Right kidney (tissue), 1 donor: ENCODE measurements around the gene CDH2.

Experiments used
- DNase-seq: peaks from one replicate; pipeline ENCODE4 v3.0.0-alpha.2; 2016

Gene CDH2

DNA sequence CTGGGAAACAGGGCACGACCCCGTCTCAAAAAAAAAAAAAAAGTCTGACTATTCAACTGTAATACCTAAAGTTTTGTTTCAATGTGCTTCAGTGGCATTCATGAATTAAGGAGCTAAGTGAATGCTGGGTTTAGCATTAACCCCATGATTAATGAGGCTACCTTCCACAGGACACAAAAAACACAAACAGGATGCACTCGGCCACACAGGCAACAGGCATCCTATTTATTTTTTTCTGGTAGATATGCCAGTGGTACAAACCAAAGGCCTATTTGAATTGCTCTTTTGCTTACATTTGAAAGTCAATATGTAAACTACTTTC, 48.3 kb downstream of the CDH2 start:
- no peak for DNase-seq

GRCh38 chr18:28127763-28128658, 48.9 kb downstream of the CDH2 start:
- no peak for DNase-seq

DNA sequence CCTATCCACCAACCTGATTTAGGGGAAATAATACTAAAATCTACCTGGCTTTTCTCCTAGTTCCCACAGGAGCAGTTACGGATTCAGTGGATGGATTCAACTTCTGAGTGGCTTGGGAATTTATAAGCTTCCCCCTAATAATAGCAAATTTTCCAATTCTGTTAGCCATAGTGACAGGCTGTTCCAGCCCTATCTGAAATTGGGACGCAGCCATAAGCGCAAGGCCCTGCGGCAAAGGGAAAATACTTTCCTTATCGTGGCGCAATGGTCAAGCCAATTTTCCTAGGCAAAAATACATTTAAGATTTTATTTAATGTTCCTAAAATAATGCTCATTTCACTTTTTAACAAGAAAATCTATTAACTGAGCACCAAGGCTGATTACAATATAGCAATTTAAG, 49.7 kb downstream of the CDH2 start:
- DNase-seq, result no peak

GRCh38 chr18:28126768-28127167, 50.2 kb downstream of the CDH2 start:
- no peak for DNase-seq

- DNase-seq, result no peak
Observed at GRCh38 chr18:28125051-28125450, 51.9 kb downstream of the CDH2 start.

- DNase-seq, result no peak
Observed at GRCh38 chr18:28124131-28125029, 52.5 kb downstream of the CDH2 start.

DNA sequence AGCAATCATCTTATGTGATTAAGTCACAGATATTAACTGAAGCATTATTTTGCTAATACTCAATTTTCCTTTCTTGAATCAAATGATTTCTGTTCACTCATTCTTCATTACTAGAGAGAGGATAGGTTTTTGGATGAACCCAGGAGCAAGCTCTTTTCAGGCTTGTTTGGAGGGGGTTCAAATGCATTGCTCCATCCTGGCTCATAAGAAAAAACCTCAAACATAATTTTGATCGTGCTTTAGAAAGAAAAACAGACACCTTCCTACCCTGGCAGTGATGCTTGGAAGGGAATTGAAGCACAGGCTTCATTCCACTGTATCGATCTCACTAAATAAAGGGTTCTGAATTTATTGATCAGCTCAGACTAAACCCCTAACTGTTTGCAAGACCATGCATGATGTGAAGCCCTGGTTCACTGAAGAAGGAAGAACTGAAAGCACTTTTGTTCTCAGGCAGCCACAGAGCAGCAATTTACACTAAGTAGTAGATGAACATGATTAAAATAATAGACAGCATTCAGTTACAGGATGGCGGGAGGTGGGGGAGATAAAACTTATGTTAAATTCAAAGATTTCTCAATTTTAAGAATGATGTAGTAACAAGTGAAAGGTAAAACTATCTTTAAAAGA, 53.4 kb downstream of the CDH2 start:
- DNase-seq, result no peak

- DNase-seq, result no peak
Observed at GRCh38 chr18:28120828-28121515, 56.0 kb downstream of the CDH2 start.

DNA sequence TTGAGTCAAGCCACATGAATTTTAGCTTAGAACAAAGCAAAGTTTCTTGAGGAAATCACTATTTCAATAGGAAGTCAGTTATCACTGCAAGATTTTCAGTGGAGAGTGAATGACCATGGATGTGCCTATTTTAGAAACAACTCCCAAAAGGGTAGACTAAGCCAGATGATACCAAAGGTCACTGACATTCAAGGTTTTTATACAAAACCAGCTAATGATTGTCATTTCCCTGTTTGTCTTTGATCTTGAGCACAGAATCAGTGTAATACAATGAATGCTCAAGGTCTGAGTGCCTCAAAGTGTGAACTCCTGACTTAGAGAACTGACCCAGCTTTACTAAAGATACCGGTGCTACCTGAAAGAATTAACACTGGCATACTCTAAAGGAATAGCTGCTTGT, 60.5 kb downstream of the CDH2 start:
- DNase-seq, result no peak

DNA sequence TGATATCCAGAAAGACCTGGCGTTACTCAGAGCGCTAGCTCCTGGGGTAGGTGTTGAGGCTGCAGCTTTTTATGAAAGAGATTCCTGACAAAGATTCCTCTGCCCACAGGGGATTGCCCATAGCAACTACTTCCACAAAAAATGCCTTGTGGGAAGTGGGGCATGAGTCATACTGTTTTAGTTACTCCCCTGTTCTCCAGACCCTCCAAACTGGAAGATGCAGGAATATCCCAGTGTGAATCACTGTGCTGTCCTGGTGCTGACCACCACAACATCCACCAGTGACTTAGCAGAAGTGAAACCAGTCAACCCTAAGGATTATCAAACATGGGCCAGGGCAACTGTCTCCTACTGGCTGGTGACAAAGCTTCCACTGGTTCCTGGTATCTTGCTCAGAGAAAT, 61.8 kb downstream of the CDH2 start:
- DNase-seq, result no peak

GRCh38 chr18:28114472-28114871, 62.5 kb downstream of the CDH2 start:
- DNase-seq, result no peak

DNA sequence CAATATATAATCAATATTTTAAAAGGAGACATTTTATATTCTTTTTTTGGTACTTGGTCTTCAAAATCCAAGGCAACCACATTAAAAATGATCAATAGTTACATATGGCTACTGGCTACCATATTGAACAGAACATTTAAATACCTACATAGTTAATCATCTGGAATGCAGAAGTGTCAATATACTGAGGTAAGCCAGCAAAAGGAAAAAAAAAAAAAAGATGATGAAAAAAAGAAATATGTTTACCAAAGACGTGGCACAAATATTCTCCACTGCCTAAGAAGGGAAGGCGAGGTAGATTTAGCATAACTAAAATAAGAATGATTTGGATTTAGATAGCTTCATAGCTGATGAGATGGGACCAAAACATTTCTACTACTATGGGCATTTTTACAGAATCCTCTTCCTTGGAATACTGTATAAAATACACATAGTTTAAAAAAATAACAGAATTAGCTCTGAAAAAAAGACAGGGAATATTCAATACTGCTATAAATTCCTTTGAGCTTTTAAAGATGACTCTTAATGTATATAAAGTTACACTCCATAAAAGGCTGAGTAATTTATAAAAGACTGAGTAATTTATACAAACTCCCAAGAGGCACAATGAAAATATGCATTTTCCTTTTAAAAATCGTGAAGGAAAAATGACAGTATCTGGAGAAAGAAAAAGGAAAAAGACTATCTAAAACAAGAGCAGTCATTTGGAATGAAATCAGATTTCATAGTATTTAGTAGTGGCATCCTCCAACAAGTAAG, 63.5 kb downstream of the CDH2 start:
- no peak for DNase-seq

DNA sequence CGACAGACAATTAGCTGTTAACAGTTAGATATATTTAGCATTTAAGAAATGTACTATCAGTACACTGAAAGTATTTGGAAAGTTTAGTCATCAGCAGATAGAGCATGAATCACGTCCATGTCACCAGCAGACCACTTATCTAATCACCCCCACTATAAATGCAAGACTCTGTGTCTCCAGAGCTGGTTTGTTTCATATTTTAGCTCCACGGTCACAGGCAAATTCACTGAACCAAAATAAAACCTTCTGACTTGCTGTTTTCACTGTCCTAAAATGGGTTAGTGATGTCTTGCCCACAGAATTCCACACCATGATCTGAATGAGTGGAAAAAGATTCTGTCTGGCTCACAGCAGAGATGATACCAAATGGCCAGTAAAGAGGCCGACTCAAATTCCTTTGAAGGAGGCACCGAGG, 64.9 kb downstream of the CDH2 start:
- DNase-seq, result no peak

DNA sequence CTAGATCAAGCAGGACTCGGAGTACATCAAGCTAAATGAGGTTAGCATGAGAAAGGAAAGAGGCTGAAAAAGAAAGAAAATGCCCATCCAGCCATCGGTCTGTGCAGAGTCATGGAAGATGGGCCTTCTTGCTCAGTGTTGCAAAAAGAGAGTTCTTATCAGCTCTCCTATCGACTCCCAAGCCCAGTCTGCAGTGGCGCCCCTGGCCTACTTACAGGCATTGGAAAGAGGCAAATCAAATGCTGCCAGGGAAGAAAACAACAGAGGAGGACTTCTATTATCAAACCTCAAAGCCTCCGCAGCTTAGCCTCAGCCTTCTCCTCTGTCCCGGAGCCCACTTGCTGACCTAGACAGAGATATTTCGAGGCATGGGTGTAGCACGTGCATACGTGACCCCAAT, 66.0 kb downstream of the CDH2 start:
- no peak for DNase-seq

- DNase-seq, result no peak
Observed at GRCh38 chr18:28109781-28110560, 67.0 kb downstream of the CDH2 start.

DNA sequence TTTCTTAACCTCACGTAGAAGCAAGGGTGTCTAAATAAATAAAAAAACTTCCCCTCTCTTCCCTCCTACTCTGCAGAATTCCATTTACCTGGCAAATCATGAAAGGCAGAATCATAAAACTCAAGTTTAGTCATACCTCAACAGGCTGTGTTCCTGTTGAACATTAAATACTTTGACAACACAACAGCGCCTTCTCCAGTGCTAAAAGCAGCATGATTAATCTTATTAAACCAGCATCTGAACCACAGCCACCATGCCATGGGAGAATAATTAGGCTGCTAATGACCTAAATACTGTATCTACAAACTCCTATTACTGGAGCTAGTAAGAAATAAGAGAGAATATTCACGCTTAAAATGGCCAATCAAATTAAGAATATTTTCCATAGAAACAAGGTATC, 68.1 kb downstream of the CDH2 start:
- DNase-seq, result no peak

DNA sequence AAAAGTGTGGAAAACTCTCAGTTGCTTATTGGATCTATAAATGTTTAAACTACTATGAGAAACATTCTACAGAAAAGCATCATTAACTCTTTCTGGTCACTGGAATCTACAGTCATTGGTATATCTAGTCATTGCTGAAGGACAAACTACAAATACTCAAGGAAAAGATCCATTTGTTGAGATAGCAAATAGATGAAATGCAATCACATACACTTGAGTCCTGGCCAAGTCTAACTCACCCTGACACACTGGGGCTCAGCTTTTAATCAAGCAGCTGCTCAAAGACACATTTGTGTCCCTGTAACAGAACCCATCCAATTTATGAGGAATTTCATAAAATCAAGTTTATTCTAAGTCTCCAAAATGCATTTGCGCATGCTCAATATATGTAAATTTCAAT, 68.7 kb downstream of the CDH2 start:
- no peak for DNase-seq

- no peak for DNase-seq
Observed at GRCh38 chr18:28099237-28099636, 77.7 kb downstream of the CDH2 start.

DNA sequence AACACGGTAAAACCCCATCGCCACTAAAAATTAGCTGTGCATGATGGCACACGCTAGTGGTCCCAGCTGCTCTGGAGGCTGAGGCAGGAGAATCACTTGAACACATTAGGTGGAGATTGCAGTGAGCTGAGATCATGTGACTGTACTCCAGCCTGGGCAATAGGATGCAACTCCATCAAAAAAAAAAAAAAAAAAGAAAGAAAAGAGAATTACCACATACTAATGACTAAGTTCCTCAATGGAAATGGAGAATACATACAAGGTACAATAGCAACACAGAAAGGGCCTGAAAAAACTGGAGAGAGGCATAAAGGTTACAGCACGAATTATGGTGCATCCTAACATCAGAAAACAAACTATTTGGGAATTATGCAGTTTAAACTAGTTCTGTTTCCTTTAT, 81.3 kb downstream of the CDH2 start:
- no peak for DNase-seq

GRCh38 chr18:28095041-28095440, 81.9 kb downstream of the CDH2 start:
- no peak for DNase-seq

GRCh38 chr18:28091197-28091596, 85.7 kb downstream of the CDH2 start:
- no peak for DNase-seq
